Naive thymus-derived CD4-positive, alpha-beta T cell (primary cell): ENCODE data around the gene RNU11. TPM values are rescaled to one million over a fixed set of nuclear protein-coding genes. Genes with fewer than 3 reads are reported as not detected.
A peak's percentile ranks its signal among the peaks of the same experiment; 100 is the strongest.
"Not testable (repeated sequence)": the region's sequence is repeated elsewhere in the genome, so short reads cannot be mapped to it uniquely, and the experiment has no call there.

Experiments
- ATAC-seq: fragments of 150-1000 bp; cut with Tn5 transposase; 2 replicates; pipeline ENCODE4 v1.10.0; 2021; ENCODE audit warnings: mild to moderate bottlenecking, moderate library complexity
- CTCF ChIA-PET: fragments of 350-600 bp; sonication (Branson Sonifier 250); formaldehyde crosslinking; loops from one replicate; lab custom pipeline; 2021; ENCODE audit warnings: antibody characterized with exemption; lab: Charles Lee
- POLR2A ChIA-PET: fragments of 350-600 bp; sonication (Branson Sonifier 250); formaldehyde crosslinking; loops from one replicate; lab custom pipeline; 2021; ENCODE audit warnings: antibody characterized with exemption, inconsistent platforms; lab: Charles Lee
- DNase-seq, 9 donors: peaks; one replicate each; pipeline versions ENCODE4 v3.0.0 to v3.0.0-alpha.2; 2020 to 2022; ENCODE audit warnings: mixed read lengths in 1 of 9
- H3K27ac ChIP-seq: one replicate; pipeline ENCODE4 v1.7.0; 2013; ENCODE audit warnings: mild to moderate bottlenecking, low read depth, low read length, moderate library complexity
- H3K27me3 ChIP-seq, 2 donors: one replicate each; pipeline ENCODE4 v1.7.0; 2013; ENCODE audit warnings: low read length in 2 of 2, mild to moderate bottlenecking in 2 of 2, moderate library complexity in 2 of 2; ENCODE audit not compliant: control insufficient read depth in 2 of 2, insufficient read depth in 2 of 2
- H3K36me3 ChIP-seq, 3 experiments: 1 replicate in 2 of 3; 2 replicates in 1 of 3; pipeline ENCODE4 v1.7.0; 2013; ENCODE audit warnings: low read length in 3 of 3, mild to moderate bottlenecking in 3 of 3, moderate library complexity in 1 of 3; ENCODE audit not compliant: insufficient read depth in 3 of 3, control insufficient read depth in 2 of 3
- H3K4me1 ChIP-seq, 2 donors: one replicate each; pipeline ENCODE4 v1.7.0; 2013; ENCODE audit warnings: low read length in 2 of 2, mild to moderate bottlenecking in 2 of 2, moderate library complexity in 1 of 2; ENCODE audit not compliant: control insufficient read depth in 2 of 2, insufficient read depth in 2 of 2
- H3K4me3 ChIP-seq: 2 replicates; pipeline ENCODE4 v1.7.0; 2013; ENCODE audit warnings: mild to moderate bottlenecking, low read length
- H3K9me3 ChIP-seq, 3 experiments: 1 replicate in 2 of 3; 2 replicates in 1 of 3; pipeline ENCODE4 v1.7.0; 2013; ENCODE audit warnings: low read length in 3 of 3; ENCODE audit not compliant: control insufficient read depth in 2 of 3
- H3K27ac Mint-ChIP-seq, 9 donors: one replicate each; pipeline ENCODE4 v1.8.0; 2020 to 2022; ENCODE audit warnings: mixed read lengths in 9 of 9, mild to moderate bottlenecking in 8 of 9, moderate library complexity in 5 of 9, inconsistent platforms in 2 of 9
- H3K27me3 Mint-ChIP-seq, 5 donors: one replicate each; pipeline ENCODE4 v1.8.0; 2021 to 2022; ENCODE audit warnings: mixed read lengths in 5 of 5, mild to moderate bottlenecking in 1 of 5
- H3K36me3 Mint-ChIP-seq, 5 donors: one replicate each; pipeline ENCODE4 v1.8.0; 2020 to 2022; ENCODE audit warnings: mixed read lengths in 5 of 5, mild to moderate bottlenecking in 3 of 5, inconsistent platforms in 1 of 5
- H3K4me1 Mint-ChIP-seq, 7 donors: one replicate each; pipeline ENCODE4 v1.8.0; 2020 to 2022; ENCODE audit warnings: mixed read lengths in 7 of 7, mild to moderate bottlenecking in 3 of 7, inconsistent platforms in 1 of 7
- H3K4me3 Mint-ChIP-seq, 10 donors: one replicate each; pipeline ENCODE4 v1.8.0; 2020 to 2022; ENCODE audit warnings: mild to moderate bottlenecking in 10 of 10, mixed read lengths in 10 of 10, moderate library complexity in 6 of 10, inconsistent platforms in 2 of 10
- H3K9me3 Mint-ChIP-seq, 11 donors: one replicate each; pipeline ENCODE4 v1.8.0; 2020 to 2022; ENCODE audit warnings: mixed read lengths in 11 of 11, mild to moderate bottlenecking in 4 of 11, inconsistent platforms in 1 of 11, moderate library complexity in 1 of 11
- intact Hi-C, 2 donors: fragments of 100-400 bp; cut with micrococcal nuclease; formaldehyde crosslinking; loops; one replicate each; pipeline ENCODE4 v1.15.1; 2023
- polyA plus RNA-seq, 2 donors: library from polyadenylated mRNA; unstranded; fragments of 300-500 nt; fragmentation: Illumina TruSeq; gene quantifications; one replicate each; pipeline ENCODE4 v1.2.3, GENCODE V29; 2021
- total RNA-seq, 6 experiments: library from RNA in 5 of 6; stranded (reverse) in 5 of 6; gene quantifications; 1 replicate in 5 of 6; 2 replicates in 1 of 6; pipeline ENCODE4 v1.2.3 and lab custom pipeline; 2021 to 2026

The RNU11 gene
- total and polyA plus RNA-seq, 7 experiments from 2014 or later: not detected

DNA sequence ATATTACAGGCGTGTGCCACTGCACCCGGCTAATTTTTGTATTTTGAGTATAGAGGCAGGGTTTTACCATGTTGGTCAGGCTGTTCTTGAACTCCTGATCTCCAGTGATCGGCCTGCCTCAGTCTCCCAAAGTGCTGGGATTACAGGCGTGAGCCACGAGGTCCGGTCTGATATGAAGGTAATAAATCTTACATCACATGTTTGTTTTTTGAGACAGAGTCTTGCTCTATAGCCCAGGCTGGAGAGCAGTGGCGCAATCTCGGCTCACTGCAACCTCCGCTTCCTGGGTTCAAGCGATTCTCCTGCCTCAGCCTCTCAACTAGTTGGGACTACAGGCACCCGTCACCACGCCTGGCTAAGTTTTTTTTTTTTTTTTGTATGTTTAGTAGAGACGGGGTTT, 4.7 kb downstream of the RNU11 start:
- H3K9me3 Mint-ChIP-seq, H3K27ac ChIP-seq, H3K4me1 ChIP-seq, H3K27me3 ChIP-seq, ATAC-seq, H3K36me3 Mint-ChIP-seq, H3K4me3 ChIP-seq, H3K27me3 Mint-ChIP-seq, H3K27ac Mint-ChIP-seq, H3K36me3 ChIP-seq, H3K4me3 Mint-ChIP-seq, DNase-seq, H3K9me3 ChIP-seq: not testable (repeated sequence)
- intact Hi-C loops: loop anchor here in 1 of 2 donors (5.0 kb wide), 1 partner anchor 246 kb away; no protein-coding TSS in a partner anchor
- ChIA-PET CTCF (interaction anchor here (0.6 to 1.6 kb wide), 2 partner anchors 9 to 34 kb away, joined by 3 read pairs; no protein-coding TSS in a partner anchor), POLR2A (interaction anchor here (0.6 to 14.1 kb wide), 4 partner anchors 10 to 96 kb away, joined by 3 to 383 read pairs (median 3); partner anchors contain the start of genes GMEB1 and TAF12)
- peaks cover 2 to 12% (median 11%) of the 10 kb centered on the region in 7 donors for H3K4me1 Mint-ChIP-seq

DNA sequence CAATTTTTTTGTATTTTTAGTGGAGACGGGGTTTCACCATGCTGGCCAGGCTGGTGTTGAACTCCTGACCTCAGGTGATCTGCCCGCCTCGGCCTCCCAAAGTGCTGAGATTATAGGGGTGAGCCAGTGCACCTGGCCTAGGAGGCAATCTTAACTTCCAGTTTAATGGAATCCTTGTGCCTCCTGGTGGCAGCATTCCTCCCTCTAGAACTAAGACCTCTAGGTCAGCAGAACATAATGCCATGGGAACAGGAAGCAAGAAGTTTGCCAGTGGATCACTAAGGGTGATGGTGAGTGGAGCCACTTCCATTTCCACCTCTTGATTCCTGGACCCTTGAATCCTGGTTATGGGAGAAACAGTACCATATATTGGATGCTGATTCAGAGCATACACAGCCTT, 5.5 kb downstream of the RNU11 start:
- H3K36me3 Mint-ChIP-seq, POLR2A ChIA-PET, H3K27me3 ChIP-seq, H3K27me3 Mint-ChIP-seq, DNase-seq, H3K27ac ChIP-seq, H3K4me3 ChIP-seq, H3K9me3 ChIP-seq, H3K4me1 ChIP-seq, H3K4me3 Mint-ChIP-seq, H3K9me3 Mint-ChIP-seq, H3K36me3 ChIP-seq, ATAC-seq, H3K4me1 Mint-ChIP-seq: not testable (repeated sequence)
- intact Hi-C loops: loop anchor here in 1 of 2 donors (5.0 kb wide), 1 partner anchor 247 kb away; no protein-coding TSS in a partner anchor
- peak overlapping the region in 1 of 9 donors; percentile 25 for H3K27ac Mint-ChIP-seq
- CTCF ChIA-PET: interaction anchor here (1.6 kb wide), 1 partner anchor 73 kb away, joined by 4 read pairs; no protein-coding TSS in a partner anchor

DNA sequence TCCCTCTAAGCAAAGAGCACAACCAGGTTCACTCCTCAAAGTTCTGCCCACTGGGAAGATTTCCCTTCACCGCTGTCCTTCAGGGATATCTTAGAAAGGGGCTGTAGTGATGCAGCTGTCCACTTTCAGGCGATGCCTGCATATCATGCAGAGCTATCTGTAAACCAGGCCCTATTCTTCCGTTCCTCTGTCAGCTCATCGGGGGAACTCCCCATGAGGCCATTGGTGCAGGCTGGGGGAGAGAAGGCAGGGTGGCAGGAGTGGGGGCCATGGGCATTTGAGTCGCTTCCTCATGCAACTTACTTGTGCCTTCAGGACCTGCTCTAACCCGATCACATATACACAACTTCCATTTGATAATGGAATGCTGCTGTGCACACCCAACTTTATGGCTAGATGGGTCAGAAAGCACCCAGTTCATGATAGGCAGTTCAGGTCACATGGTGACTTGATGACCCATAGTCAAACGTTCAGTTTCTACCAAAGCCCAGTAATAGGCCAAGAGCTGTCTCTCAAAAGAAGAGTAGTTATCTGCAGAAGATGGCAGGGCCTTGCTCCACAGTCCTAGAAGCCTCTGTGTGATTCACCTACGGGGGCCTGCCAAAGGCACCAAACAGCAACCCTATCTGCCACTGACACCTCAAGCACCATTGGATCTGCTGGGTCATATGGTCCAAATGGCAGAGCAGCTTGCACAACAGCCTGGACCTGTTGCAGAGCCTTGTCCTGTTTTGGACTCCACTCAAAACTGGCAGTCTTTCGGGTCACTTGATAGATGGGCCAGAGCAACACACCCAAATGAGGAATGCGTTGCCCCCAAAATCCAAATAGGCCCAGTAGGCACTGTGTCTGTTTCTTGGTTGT, 7.3 kb downstream of the RNU11 start:
- H3K36me3 ChIP-seq, H3K4me1 ChIP-seq, H3K4me1 Mint-ChIP-seq, H3K9me3 Mint-ChIP-seq, H3K4me3 ChIP-seq, intact Hi-C loops, H3K9me3 ChIP-seq, ATAC-seq, H3K4me3 Mint-ChIP-seq, H3K36me3 Mint-ChIP-seq, H3K27me3 ChIP-seq, DNase-seq, H3K27me3 Mint-ChIP-seq, H3K27ac ChIP-seq: not testable (repeated sequence)
- CTCF ChIA-PET: interaction anchor here (1.6 kb wide), 1 partner anchor 75 kb away, joined by 4 read pairs; no protein-coding TSS in a partner anchor
- H3K27ac Mint-ChIP-seq: peak overlapping the region in 1 of 9 donors; percentile 36
- POLR2A ChIA-PET: interaction anchor here (1.1 kb wide), 1 partner anchor 13 kb away, joined by 3 read pairs; the partner anchor contains the start of gene TAF12

DNA sequence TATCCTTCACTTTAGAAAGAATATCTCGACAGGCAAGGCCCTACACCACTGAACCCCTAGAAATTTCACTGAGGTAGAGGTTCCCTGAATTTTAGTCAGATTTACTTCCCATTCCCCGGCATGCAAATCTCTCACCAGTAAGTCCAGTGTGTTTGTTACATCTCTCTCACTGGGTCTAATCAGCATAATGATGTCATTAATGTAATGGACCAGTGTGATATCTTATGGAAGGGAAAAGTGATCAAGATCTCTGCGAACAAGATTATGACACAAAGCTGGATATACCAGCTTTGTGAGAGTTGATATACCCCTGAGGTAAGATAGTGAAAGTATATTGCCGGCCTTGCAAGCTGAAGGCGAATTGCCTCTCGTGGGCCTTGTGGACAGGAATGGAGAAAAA, 7.9 kb downstream of the RNU11 start:
- Mint-ChIP-seq H3K4me3 (no peak overlapping the region), H3K27ac (no peak overlapping the region), H3K27me3 (peaks cover 0 to 3% (median 0%) of the 10 kb centered on the region in 5 donors), H3K4me1 (peaks cover 0 to 5% (median 0%) of the 10 kb centered on the region in 7 donors), H3K36me3 (no peaks in the 10 kb centered on the region), H3K9me3 (no peaks in the 10 kb centered on the region)
- POLR2A ChIA-PET: interaction anchor here (1.1 kb wide), 1 partner anchor 13 kb away, joined by 3 read pairs; the partner anchor contains the start of gene TAF12
- H3K36me3 ChIP-seq: no peaks in the 10 kb centered on the region
- no peaks in the 10 kb centered on the region for H3K9me3 ChIP-seq
- H3K4me3 ChIP-seq: no peak overlapping the region
- no peaks in the 10 kb centered on the region for H3K27me3 ChIP-seq
- H3K27ac ChIP-seq: no peak overlapping the region
- DNase-seq: no peak
- CTCF ChIA-PET: no interaction called here
- ATAC-seq: no peak
- intact Hi-C loops: no loop called here
- no peaks in the 10 kb centered on the region for H3K4me1 ChIP-seq

DNA sequence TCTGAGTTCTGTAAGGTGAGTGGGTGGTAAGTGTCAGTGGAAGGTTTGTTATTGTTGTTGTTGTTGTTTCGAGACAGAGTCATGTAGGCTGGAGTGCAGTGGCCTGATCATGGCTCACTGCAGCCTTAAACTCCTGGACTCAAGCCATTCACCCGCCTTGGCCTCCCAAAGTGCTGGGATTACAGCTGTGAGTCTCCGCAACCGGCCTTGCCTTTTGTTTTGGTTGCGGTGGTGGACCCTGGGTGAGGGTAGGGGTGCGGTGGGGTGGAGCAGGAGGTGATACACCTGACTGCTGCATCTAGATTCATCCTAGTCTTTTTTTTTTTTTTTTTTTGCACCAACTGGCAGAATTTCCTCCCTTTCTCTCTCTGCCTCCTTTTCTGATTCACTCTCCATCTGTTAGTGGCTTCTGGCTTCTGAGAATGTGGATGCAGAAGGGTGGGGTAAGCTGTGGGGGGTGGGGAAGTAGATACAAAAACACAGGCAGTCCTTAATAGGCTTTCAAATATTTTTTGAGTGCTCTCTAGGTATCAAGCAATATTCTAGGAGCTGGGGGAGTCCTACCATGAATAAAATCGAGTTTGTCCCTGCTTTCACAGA, 15.6 kb downstream of the RNU11 start:
- intact Hi-C loops: no loop called here
- Mint-ChIP-seq H3K4me3 (peak overlapping the region in 1 of 10 donors; percentile 4), H3K9me3 (no peaks in the 10 kb centered on the region), H3K27me3 (peaks cover 0 to 3% (median 0%) of the 10 kb centered on the region in 5 donors), H3K27ac (peak overlapping the region in 8 of 9 donors; percentile 26 to 87 (median 72)), H3K36me3 (no peaks in the 10 kb centered on the region), H3K4me1 (peaks cover 8 to 17% (median 16%) of the 10 kb centered on the region in 7 donors)
- ATAC-seq: no peak
- Histone ChIP-seq H3K9me3 (no peaks in the 10 kb centered on the region), H3K4me1 (peaks cover 3 to 6% of the 10 kb centered on the region in 2 donors), H3K27me3 (no peaks in the 10 kb centered on the region), H3K4me3 (no peak overlapping the region), H3K36me3 (peaks cover 0 to under 1% (median 0%) of the 10 kb centered on the region in 3 experiments), H3K27ac (no peak overlapping the region)
- ChIA-PET POLR2A (interaction anchor here (0.6 to 15.0 kb wide), 4 partner anchors 17 to 267 kb away, joined by 3 to 383 read pairs (median 4); partner anchors contain the start of genes RNU11, TAF12 and YTHDF2), CTCF (interaction anchor here (1.1 kb wide), 1 partner anchor 21 kb away, joined by 5 read pairs; the partner anchor contains the start of gene TAF12)
- no peak for DNase-seq

DNA sequence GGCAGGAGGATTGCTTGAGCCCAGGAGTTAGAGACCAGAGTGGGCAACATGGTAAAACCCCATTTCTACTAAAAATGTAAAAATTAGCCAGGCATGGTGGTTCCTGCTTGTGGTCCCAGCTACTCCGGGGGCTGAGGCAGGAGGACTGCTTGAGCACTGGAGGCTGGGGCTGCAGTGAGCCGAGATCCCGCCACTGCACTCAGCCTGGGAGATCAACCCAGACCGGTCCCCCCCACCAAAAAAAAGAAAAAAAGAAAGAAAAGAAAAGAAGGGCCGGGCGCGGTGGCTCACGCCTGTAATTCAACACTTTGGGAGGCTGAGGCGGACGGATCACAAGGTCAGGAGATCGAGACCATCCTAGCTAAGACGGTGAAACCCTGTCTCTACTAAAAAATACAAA, 18.4 kb downstream of the RNU11 start:
- Mint-ChIP-seq H3K27me3 (no peaks in the 10 kb centered on the region), H3K4me1 (peaks cover 11 to 32% (median 25%) of the 10 kb centered on the region in 7 donors), H3K36me3 (peaks cover 0 to 2% (median 0%) of the 10 kb centered on the region in 5 donors), H3K27ac (peak overlapping the region in 8 of 9 donors; percentile 53 to 99 (median 66)), H3K4me3 (peak overlapping the region in 4 of 10 donors; percentile 12 to 48 (median 42)), H3K9me3 (no peaks in the 10 kb centered on the region)
- intact Hi-C loops: loop anchor here (5.0 kb wide), 2 partner anchors 160 to 515 kb away; partner anchors contain the start of genes RCC1 (in 2 of the 2) and SRSF4 (in 1 of the 2)
- Histone ChIP-seq H3K27me3 (no peaks in the 10 kb centered on the region), H3K4me1 (peaks cover 3 to 6% of the 10 kb centered on the region in 2 donors), H3K9me3 (no peaks in the 10 kb centered on the region), H3K4me3 (no peak overlapping the region), H3K27ac (no peak overlapping the region), H3K36me3 (peaks cover 0 to 5% (median 0%) of the 10 kb centered on the region in 3 experiments)
- DNase-seq (no peak), ATAC-seq (no peak)
- CTCF ChIA-PET: no interaction called here
- POLR2A ChIA-PET: interaction anchor here (1.1 to 15.0 kb wide), 2 partner anchors 20 to 161 kb away, joined by 3 to 383 read pairs; partner anchors contain the start of genes RCC1, RNU11 and TAF12
